HG03442 (cell line): ENCODE measurements around the gene ADCY3.

ENCODE experiments used
- ATAC-seq: cut with Tn5 transposase; IDR thresholded peaks from one replicate; pipeline ENCODE4 v1.9.1; 2021; ENCODE audit warnings: mild to moderate bottlenecking, moderate library complexity; ENCODE audit not compliant: unreplicated experiment

The ADCY3 gene

DNA sequence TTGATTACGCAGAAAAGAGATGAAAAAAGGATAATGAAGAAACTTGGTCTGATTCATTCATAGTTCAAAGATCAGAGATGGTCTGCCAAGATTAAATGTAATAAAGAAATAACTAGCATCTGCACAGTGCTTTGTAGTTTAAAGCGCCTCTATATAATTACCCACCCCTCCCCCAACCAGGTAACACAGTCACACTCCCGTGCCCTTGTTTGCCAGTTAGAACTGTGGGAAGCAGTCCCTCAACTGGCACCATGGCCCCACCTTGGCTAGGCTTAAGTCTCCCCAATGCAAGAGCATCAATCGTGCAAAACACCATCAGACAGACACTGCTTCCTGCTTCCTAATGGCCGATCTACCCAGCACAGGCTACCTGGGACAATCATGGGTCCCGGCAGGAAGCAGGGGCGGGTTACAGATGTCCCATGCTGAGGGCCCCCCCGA is 11.6 kb downstream of the ADCY3 start:
- ATAC-seq: no peak

DNA sequence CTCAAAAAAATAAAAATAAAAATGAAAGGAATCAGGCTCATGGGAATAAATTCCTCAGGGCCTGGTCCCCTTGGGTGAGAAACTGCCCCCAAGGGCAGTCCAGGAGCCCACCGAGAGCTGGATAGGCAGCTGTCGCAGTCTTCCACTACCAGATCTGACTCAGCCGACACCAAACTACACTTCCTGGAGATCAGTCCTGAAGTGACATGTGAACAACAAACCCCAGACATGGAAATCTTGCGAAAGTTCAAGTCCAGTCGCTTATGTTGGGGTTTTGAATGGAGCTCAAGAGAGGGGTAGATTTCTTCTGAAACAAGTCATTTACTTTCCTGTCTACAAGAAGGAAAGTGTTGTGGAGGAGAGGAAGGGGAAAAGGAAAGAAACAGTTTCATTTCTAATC is 12.9 kb downstream of the ADCY3 start:
- ATAC-seq: no peak

DNA sequence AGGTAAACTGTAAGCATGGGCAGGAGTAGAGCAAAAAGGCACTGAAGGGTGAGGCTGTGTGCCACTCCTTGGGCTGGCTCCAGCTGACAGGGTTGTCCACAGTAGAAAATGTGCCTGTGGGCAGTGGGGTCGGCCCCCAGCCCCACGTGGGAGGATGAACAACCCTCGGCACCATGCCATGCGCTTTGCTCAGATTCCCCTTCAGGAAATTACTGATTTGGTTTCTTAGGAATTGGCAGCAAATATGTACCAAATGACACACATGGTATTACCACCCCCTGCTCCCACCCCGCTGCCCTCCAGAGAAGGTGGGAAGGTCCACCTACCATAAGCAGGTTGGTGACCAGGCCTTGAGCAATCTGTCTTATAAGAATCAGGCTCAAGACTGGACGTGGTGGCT is 13.6 kb downstream of the ADCY3 start:
- ATAC-seq: no peak

DNA sequence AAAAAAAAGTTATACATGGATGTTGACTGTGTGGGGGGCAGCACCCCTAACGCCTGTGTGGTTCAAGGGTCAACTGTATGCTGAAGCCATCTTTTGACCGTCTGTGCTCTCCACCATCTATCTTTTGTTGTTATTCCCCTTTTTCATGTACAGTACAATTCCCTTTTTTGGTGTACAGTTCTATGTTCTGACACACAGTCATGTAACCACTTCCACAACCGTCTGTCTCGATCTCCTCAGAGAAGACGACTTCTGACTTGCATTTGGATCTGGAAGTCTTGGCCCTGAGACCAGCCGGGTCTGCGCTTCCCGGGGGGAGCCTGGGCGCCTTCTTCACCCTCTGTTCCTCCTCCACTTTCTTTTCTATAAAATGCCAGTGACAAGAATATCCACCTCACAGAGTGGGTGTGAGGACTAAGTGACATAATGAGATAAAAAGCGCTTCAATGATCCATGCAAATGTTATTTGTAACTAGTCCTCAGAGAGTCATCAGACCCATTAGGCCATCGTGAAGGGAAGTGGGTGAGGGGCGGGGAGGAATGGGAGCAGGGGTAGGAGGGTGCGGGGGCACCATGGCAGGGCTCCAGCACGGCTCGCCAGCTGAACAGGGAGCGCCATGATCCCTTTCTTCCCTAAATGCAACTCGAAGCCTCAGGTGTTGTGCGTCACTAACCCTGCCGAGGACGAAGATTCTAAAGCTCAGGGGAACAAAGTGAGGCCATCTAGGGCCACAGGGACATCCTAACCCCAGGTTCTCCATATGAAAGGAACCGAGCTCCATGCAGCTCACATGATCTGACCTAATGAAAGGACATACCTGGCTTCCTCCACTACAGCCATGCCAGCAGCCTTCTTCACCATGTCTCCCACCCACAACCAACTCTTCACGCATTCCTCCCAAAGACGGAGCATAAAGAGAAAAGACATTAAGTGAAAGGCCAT is 16.6 kb downstream of the ADCY3 start:
- no peak for ATAC-seq

DNA sequence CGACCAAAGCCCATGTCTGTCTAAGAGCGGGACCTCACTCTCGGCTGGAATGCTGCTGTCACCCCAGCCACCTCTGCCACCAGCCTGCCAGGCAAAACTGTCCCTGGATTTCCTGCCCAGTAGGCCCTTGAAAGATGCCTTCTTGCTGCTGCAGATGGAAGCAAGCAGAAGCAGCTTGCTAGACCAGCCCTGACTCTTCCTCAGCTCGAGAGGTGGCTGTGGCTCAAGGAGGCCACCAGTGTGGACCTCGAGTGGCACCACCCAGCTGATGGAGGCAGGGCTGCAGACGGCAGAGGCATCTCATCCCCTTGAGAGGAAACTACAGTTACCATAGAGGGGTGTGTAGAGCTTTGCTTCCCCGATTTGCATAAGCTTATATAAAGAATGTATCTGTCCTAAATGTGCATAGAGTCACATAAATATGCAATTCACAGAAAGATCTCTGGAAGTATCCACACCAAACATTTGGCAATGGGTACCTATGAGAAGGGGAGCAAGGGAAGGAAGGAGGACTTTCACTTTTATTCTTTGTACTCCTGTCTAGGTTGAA is 20.6 kb downstream of the ADCY3 start:
- ATAC-seq: no peak

DNA sequence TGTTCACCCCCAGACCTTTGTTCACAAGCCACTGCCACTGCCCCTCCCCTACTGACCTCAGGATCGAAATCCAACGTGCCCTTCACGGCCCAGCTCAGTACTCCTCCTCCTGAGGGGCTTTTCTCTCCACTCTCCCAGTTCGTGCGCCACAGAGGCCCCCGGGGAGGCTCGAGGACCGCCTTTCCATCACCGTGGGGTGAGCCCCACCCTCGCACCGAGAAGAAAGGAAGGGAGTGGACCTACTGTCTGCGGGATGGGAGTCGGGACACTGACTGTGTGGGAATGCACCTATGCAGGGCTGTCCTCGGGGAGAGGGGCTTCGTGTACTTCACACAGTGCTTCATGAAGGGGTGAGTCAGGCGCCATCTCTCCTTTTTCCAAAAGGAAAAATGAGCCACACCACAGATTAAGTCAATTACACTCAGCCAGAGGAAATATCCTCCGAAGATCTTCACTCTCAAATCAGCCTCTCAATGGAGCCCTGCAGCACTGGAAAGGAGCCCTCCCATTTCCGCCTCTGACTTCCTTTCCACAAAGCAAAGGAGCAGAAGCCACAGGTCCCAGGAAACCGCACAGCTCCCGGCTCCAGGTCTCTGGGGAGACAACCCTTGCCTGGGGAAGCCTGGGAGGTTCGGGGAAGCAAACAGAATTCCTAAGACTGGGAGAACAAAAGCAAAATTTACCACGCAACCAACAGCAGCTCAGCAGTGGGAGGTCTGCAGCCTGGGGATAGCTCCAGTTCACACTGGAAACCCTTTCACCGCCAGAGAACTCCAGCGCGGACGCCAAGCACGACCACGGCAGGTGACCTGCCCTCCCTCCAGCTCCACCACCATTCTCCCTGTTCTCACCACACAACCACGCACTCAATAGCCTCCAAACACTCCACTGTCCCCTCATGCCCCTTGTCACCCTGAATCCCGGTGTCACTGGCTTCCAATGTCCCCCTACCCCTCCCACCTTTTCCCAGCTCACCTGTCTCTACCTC is 21.6 kb downstream of the ADCY3 start:
- no peak for ATAC-seq

DNA sequence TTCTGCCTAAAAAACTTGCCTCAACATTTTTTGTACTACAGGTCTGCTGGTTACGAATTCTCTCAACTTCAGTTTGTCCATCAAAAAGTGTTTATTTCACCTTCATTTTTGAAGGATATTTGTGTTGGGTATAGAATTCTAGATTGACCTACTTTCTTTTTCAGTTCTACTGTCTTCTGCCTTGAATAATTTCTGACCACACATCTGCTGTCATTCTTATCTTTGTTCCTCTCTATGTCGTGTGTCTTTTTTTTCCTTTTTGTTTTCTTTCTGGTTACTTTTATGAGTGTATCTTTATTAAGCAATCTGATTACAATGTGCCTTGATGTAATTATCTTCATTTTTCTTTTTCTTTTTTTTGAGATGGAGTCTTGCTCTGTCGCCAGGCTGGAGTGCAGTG is 25.3 kb downstream of the ADCY3 start:
- no peak for ATAC-seq

DNA sequence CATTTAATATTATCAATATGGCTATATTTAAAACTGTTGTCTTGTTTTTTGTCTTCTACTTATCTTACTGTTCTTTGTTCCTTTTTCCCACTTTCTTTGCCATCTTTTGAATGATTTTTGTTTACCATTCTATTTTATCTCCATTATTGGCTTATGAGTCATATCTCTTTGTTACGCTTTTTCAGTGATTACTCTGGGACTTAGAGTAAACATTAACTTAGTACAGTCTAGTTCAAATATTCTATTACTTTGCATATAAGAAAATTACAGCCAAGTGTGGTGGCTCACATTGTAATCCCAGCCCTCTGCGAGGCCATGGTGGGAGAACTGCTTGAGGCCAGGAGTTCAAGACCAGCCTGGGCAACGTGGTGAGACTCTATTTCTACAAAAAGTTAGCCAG is 26.1 kb downstream of the ADCY3 start:
- ATAC-seq: no peak

DNA sequence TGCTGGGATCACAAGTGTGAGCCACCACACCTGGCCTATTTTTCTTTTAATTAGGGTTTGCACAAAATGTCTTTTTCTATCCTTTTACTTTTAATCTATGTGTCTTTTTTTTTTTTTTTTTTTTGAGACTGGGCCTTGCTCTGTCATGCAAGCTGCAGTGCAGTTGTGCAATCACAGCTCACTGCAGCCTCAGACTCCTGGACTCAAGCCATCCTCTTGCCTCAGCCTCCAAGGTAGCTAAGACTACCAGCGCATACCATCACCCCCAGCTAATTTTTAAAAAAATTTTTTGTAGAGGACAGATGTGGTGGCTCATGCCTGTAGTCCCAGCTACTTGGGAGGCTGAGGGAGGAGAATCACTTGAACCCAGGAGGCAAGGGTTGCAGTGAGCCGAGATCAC is 27.1 kb downstream of the ADCY3 start:
- ATAC-seq: no peak

DNA sequence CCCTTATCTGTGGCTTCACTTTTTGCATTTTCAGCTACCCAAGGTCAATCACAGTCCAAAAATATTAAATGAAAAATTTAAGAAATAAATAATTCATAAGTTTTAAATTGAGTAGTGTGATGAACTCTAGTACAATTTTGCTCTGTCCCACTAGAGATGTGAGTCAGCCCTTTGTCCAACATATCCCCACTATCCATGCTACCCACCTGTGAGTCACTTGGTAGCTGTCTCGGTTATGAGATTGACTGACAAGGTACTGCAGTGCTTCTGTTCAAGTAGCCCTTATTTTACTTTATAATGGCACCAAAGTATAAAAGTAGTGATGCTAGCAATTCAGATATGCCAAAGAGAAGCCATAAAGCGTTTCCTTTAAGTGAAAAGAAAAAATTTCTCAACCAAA is 28.8 kb downstream of the ADCY3 start:
- no peak for ATAC-seq

DNA sequence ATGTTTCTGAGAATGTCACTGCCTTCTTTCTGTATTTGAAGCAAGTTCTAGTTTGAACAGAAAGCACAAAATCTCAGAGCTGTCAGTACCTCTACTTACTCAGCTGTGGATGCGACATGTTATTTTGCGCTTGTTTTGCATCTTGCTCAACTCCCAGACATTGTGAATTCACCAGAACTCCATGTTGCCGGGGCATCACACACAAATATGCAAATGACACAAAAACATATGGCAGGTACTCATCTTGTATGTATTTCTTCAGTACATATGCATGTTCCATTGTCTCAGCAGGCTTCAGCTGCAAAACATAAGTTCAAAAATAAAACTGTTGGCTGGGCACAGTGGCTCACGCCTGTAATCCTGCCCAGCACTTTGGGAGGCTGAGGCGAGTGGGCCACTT is 30.8 kb downstream of the ADCY3 start:
- no peak for ATAC-seq

DNA sequence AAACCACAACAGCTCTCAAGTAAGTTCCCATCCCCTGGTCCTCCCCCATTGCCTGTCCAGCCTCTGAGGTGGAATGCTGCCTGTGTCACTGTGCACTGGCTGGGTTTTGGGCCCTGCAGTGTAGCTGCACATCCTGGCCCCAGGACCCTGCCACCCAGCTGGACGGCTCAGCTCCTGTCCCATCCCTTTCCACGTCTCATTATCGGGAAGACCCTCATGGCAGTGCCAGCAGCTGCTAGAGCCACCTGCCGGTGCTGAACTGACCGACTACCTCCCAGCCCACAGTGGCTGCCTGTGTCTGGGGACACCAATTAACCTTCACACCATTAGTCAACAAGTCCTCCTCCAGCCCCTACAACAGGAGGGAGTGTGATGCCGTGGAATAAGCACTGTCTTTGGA is 31.9 kb downstream of the ADCY3 start:
- no peak for ATAC-seq

DNA sequence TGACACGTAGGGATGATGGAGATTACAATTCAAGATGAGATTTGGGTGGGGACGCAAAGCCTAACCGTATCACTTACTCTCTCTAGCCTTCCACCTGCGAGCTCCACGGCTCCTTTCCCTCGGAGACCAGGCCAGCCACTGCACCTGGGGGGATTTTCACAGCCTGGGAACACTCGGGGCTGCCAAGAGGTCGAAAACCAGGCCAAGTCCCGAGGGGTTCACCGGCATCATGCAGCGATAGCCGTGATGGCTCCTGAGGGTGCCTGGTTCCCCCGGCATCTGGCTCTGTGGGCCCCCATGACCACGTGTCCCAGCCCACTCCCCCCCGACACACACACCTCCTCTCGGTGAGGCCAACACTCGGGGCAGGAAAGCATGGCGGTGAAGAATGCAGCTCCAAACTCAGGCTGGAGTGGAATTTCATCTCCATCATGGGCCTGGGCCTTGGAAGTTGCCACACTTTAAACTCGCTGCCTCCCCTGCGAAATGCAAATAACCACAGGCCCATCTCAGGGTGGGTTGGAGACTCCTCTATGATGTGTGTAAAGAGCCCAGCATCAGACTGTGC is 32.6 kb downstream of the ADCY3 start:
- ATAC-seq: no peak

DNA sequence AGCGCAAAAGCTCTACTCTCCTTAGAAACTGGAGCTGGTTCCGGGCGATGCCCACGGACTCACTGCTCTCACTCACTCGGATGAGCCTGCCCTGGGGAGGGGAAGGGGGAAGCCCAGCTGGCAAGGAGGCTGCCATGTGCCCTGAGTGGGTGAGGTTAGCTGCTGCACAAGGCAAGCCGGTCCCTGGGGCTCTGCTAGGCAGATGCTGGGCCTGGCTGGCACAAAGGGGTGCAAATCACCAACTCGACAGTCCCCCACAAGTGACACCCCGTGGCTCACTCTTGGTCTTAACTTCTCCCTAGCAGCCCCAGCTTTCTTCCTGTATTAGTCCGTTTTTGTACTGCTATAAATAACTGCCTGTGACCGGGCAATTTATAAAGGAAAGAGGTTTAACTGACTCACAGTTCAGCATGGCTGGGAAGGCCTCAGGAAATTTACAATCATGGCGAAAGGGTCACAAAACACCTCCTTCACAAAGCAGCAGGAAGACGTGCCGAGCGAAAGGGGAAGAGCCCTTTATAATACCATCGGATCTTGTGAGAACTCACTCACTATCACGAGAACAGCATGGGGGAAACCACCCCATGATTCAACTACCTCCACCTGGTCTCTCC is 33.2 kb downstream of the ADCY3 start:
- no peak for ATAC-seq

DNA sequence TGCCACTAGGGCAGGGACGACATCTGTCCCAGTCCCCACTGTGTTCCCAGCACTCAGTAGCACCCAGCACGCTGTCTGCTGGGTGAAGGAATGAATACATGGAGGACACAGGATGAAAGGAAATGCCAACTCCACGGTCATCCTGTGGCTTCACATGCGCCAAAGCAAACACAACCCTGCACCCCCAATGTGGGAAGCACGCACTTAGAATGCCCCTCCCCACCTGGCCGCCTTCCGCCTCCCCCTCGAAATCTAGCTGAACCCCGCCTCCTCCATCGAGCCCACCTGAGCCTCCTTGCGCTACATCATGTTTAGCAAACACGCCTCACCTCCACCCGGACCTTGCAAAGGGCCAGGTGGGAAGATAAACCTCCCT is 33.9 kb downstream of the ADCY3 start:
- ATAC-seq: no peak

DNA sequence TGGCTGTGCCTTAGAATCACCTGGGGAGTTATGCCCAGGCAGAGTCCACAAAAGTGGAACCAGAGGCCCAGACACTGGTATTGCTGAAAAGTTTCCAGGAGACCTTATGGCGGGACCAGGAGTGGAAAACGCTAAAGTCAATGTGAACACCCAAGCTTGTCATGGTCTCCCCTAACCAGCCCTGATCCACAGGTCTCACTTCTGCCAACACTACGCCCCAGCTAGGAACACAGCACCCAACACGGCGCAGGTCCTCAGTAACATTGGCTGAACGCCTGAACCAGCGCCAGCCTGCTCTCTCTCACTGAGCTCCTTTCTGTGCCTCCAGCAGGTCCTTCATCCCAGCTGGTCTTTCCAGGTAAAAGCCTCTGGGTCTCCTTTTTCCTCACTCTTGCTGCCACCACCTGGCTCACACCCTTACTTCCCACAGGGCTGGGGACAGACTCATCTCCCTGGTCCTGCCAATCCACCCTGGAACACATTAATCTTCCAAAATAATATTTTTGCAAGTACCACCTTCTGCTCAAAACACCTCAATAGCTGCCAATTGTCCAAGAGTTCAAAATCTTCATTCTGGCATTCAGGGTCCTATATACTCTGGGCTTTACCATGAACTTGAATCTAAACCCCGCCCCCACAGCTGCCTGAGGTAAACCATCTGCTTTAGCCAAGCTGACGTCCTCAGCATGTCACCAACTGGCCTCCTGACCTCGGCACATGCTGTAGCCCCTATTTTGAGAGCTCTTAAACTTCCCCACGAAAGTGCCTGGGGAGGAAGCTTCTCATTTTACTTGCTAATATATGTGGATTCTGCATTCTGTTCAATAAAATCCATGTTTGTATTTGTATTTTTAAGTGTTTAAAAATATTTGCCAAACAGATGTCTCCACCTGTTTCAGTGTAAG is 34.6 kb downstream of the ADCY3 start:
- no peak for ATAC-seq

DNA sequence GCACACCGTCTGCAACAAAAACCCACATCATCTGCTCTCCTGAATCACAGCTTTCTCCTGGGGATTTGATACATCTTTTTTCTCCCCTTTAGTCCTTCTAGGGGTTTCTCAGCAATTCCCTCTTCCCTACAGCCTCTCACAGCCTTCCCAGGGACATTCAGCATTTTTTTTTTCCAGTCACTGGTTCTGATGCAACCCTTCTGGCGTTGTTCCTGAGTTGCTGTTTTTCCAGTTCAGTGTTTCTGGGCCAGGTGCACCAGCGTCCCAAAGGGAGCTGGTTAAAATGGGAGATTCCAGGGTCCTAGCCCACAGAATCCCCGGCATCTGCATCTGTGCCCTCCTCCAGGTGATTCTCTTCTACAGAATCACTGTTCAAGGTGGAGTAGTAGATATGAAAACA is 36.1 kb downstream of the ADCY3 start:
- no peak for ATAC-seq

DNA sequence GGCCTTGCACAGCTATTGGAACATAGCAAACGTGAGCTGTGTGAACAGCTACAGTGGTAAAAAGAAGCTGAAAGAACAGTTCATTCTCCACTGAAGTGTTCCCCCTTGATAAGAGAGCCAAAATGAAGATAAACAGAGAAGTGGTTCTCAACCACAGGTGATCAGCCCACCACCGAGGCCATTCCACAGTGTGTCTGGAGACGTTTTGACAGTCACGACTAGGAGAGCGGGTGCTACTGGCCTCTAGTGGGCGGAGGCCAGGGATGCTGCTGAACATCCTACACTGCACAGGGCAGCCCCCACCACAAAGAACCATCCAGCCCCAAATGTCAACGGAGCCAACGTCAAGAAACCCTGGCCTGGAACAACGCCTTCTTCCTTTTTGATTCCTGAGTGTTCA is 38.4 kb downstream of the ADCY3 start:
- ATAC-seq: no peak

DNA sequence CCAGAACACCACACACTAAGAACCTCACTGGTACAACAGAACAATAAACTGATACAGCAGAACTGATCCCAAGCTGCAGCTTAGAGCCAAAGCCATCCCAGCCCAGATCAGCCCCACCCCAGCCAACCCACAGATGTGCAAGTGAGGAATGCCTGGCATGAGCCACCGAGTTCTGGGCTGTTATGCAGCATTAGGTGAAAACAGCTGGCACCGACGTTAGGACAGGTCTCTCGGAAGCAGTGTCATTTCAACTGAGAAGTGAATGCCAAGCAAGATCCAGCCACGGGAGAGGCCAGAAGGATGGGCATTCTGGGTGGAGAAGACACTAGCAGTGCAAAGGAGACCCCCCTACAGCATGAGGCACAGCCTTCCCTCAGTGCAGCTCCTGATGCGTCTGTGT is 38.9 kb downstream of the ADCY3 start:
- no peak for ATAC-seq

DNA sequence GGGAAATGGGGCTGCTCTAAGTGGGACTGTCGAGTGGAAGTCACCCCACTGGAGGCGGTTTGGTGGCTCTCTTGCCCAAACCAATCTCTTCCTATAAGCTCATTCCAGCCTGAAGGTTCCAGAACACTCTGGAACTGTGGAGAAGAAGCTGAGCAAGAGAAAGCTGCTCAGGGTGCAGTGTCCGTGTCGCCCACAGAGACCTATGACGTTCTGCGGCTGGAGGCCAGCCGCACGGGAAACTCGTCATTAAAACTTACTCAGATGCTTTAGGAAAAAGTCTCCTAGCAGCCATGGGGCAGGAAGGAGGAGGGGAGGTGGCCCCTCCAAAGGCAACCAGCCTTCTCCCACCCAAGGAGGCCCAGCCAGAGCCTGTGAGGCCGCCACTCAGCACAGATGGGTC is 41.7 kb downstream of the ADCY3 start:
- no peak for ATAC-seq
